Lung (tissue), 12 donors: ENCODE results near the gene WDR86. TPM values are rescaled to one million over a fixed set of nuclear protein-coding genes. Genes with fewer than 3 reads are reported as not detected.

ENCODE experiments used
- ATAC-seq: fragments of 200-7000 bp; cut with Tn5 transposase; one replicate; pipeline ENCODE4 v1.9.1; 2020; ENCODE audit warnings: moderate number of reproducible peaks; ENCODE audit not compliant: insufficient read depth, low FRiP score
- DNase-seq, 3 donors: peaks; one replicate each; pipeline ENCODE4 v3.0.0-alpha.2; 2013 to 2017
- H3K27ac ChIP-seq, 2 donors: one replicate each; pipeline ENCODE4 v1.5.1; 2013; ENCODE audit warnings: mild to moderate bottlenecking in 2 of 2, moderate library complexity in 2 of 2, control low read depth in 1 of 2, inconsistent platforms in 1 of 2, low read depth in 1 of 2, low read length in 1 of 2
- H3K27me3 ChIP-seq, 3 donors: one replicate each; pipeline ENCODE4 v1.5.1; 2013; ENCODE audit warnings: low read length in 2 of 3; ENCODE audit not compliant: control insufficient read depth in 3 of 3, insufficient read depth in 3 of 3
- H3K36me3 ChIP-seq, 4 donors: one replicate each; pipeline ENCODE4 v1.5.1; 2013; ENCODE audit warnings: low read length in 4 of 4, mild to moderate bottlenecking in 1 of 4, moderate library complexity in 1 of 4; ENCODE audit not compliant: control insufficient read depth in 4 of 4, insufficient read depth in 4 of 4
- H3K4me1 ChIP-seq, 5 donors: one replicate each; pipeline ENCODE4 v1.5.1; 2013; ENCODE audit warnings: low read length in 5 of 5, mild to moderate bottlenecking in 2 of 5, moderate library complexity in 1 of 5; ENCODE audit not compliant: control insufficient read depth in 5 of 5, insufficient read depth in 5 of 5
- H3K4me3 ChIP-seq: one replicate; pipeline ENCODE4 v1.5.1; 2013; ENCODE audit warnings: mild to moderate bottlenecking, control low read depth, moderate library complexity
- H3K9ac ChIP-seq, 2 donors: one replicate each; pipeline ENCODE4 v1.5.1; 2013; ENCODE audit warnings: low read length in 2 of 2, control low read depth in 1 of 2; ENCODE audit not compliant: insufficient read depth in 1 of 2
- H3K9me3 ChIP-seq, 4 donors: one replicate each; pipeline ENCODE4 v1.5.1; 2013; ENCODE audit warnings: low read length in 3 of 4, mild to moderate bottlenecking in 1 of 4, moderate library complexity in 1 of 4; ENCODE audit not compliant: control insufficient read depth in 4 of 4, insufficient read depth in 3 of 4
- WGBS, 2 donors: extraction: QIAGEN DNeasy Blood & Tissue Kit; methylation state at CpG; one replicate each; pipeline ENCODE4 v1.1.7; 2013; 5-methylcytosine and 5-hydroxymethylcytosine counted together
- polyA plus RNA-seq, 2 donors: library from polyadenylated mRNA; stranded (reverse); fragments of 200-250 nt; gene quantifications; one replicate each; pipeline ENCODE4 v1.2.1, GENCODE V29; 2013
- total RNA-seq, 2 donors: library from RNA; depleted of rRNA in 1 of 2; stranded (reverse); fragments of >200 nt in 1 of 2; gene quantifications; one replicate each; pipeline ENCODE4 v1.2.1, GENCODE V29; 2014 to 2021
- TF ChIP-seq, protein P1 (sequence below): IDR thresholded peaks from 2 replicates; pipeline ENCODE4 v1.5.1; 2012; ENCODE audit warnings: mild to moderate bottlenecking; ENCODE audit errors: control extremely low read depth, extremely low read depth
- donor health status: control.
- donor health status: control.
- donor health status: Bipolar disorder and iron deficiency.
- donor health status: healthy.
- donor health status: DM: yes; HTN: yes; CAD: no.

Gene WDR86
- total and polyA plus RNA-seq, 4 donors, result 0.81 to 19.7 (median 2.4) TPM

DNA sequence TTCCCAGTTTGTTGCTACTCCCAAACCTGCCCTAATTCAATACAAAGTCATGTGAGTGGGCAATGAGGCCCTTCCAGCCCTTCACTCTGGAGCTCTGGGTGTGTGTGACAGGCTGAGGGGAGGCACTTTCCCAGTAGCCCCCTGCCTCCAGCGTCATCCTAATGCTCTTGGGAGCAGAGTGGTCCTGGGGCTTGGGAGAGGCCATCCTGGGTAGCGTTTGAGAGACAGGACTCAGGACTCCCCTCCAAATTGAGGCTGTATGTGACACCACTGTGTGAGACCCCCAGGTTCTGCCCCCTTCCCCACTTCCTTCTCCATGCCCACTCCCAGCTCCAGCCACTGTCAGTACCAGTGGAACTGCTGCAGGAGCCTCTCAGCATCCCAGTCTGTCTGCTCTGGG lies 36.6 kb upstream of the WDR86 start:
- no peak for ATAC-seq
- H3K36me3 ChIP-seq, result no peaks in the 10 kb centered on the region
- no peak overlapping the region for H3K4me3 ChIP-seq
- H3K9ac ChIP-seq, result no peak overlapping the region
- no peak for DNase-seq
- no peak overlapping the region for H3K27ac ChIP-seq
- H3K4me1 ChIP-seq, result peaks cover 0 to 6% (median 0%) of the 10 kb centered on the region in 5 donors
- TF ChIP-seq, protein P1, sequence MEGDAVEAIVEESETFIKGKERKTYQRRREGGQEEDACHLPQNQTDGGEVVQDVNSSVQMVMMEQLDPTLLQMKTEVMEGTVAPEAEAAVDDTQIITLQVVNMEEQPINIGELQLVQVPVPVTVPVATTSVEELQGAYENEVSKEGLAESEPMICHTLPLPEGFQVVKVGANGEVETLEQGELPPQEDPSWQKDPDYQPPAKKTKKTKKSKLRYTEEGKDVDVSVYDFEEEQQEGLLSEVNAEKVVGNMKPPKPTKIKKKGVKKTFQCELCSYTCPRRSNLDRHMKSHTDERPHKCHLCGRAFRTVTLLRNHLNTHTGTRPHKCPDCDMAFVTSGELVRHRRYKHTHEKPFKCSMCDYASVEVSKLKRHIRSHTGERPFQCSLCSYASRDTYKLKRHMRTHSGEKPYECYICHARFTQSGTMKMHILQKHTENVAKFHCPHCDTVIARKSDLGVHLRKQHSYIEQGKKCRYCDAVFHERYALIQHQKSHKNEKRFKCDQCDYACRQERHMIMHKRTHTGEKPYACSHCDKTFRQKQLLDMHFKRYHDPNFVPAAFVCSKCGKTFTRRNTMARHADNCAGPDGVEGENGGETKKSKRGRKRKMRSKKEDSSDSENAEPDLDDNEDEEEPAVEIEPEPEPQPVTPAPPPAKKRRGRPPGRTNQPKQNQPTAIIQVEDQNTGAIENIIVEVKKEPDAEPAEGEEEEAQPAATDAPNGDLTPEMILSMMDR, result no peak
- H3K27me3 ChIP-seq, result no peaks in the 10 kb centered on the region
- WGBS, 2 donors, result 92 to 96% methylated on average over 2 of the region's 2 CpGs
- no peaks in the 10 kb centered on the region for H3K9me3 ChIP-seq

DNA sequence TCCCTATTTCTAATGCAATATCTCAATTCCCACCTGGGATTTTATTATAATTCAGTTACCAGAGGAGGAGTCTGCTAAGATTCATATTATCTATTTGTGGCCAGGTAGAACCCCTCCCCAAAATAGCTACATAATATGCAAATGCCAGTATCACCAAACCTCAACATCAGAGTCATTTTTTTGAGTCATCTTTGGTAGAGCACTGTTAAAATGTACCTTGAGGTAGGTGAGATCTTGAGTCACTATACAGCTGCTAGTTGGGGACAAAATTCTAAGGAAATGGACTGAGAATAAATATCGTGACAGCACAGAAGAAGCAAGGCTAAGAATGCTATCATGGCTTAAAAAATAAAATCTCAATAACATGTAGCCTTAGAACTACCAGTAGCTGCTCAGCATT lies 34.8 kb upstream of the WDR86 start:
- WGBS, 2 donors, result 87 to 93% methylated on average over 1 of the region's 1 CpG
- Histone ChIP-seq H3K9ac (no peak overlapping the region), H3K4me3 (no peak overlapping the region), H3K36me3 (no peaks in the 10 kb centered on the region), H3K27ac (no peak overlapping the region), H3K4me1 (peaks cover 0 to 11% (median 2%) of the 10 kb centered on the region in 5 donors), H3K9me3 (no peaks in the 10 kb centered on the region), H3K27me3 (no peaks in the 10 kb centered on the region)
- no peak for DNase-seq
- ATAC-seq, result no peak
- TF ChIP-seq, protein P1, result no peak

DNA sequence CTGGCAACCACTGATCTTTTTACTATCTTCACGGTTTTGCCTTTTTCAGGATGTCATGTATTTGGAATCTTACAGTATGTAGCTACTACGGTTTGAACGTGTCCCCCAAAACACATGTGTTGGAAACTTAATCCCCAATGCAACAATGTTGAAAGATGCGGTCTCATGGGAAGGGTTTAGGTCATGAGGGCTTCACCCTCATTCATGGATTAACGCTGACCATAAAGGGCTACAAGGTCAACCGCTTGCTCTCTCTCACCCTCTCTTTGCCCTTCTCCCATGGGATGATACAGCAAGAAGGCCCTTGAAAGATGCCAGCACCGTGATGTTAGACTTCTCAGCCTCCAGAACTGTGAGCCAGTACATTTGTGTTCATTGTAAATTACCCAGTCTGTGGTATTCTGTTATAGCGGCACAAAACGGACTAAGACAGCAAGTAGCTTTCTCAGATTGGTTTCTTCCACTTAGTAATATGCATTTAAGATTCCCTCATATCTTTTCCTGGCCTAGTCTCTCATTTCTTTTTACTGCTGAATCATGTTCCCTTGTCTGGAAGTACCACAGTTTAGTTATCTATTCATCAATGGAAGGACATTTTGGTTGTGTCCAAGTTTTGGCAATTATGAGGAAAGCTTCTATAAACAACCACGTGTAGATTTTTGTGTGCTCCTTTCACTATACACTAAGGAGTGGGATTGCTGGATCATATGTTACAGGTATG lies 33.1 kb upstream of the WDR86 start:
- no peaks in the 10 kb centered on the region for H3K36me3 ChIP-seq
- H3K4me3 ChIP-seq, result no peak overlapping the region
- no peak overlapping the region for H3K9ac ChIP-seq
- TF ChIP-seq, protein P1, result no peak
- no peaks in the 10 kb centered on the region for H3K9me3 ChIP-seq
- H3K27me3 ChIP-seq, result peaks cover 0 to 7% (median 0%) of the 10 kb centered on the region in 3 donors
- DNase-seq (no peak), ATAC-seq (no peak)
- WGBS, 2 donors, result 83 to 87% methylated on average over 10 of the region's 10 CpGs
- peaks cover 0 to 8% (median 7%) of the 10 kb centered on the region in 5 donors for H3K4me1 ChIP-seq
- no peak overlapping the region for H3K27ac ChIP-seq
